Motor neuron (in vitro differentiated cells): Measurements from ENCODE around the gene TAF4. TPM values are rescaled to one million over a fixed set of nuclear protein-coding genes. Genes with fewer than 3 reads are reported as not detected.
"Not testable (repeated sequence)": the region's sequence is repeated elsewhere in the genome, so short reads cannot be mapped to it uniquely, and the experiment has no call there.

ENCODE experiments used
- ATAC-seq, 8 experiments: fragments of 200-7000 bp; cut with Tn5 transposase; replicated peaks in 6 of 8; 2 replicates each; pipeline ENCODE4 v1.8.0; 2021; ENCODE audit warnings: mild to moderate bottlenecking in 8 of 8, moderate library complexity in 8 of 8
- H3K27ac ChIP-seq, 2 donors: fragments of 250-450 bp; sonication (Bioruptor Pico); 2 replicates each; pipeline ENCODE4 v1.9.0; 2021; ENCODE audit warnings: antibody characterized with exemption in 2 of 2, mild to moderate bottlenecking in 2 of 2, moderate library complexity in 1 of 2
- H3K4me1 ChIP-seq, 2 donors: fragments of 250-450 bp; sonication (Bioruptor Pico); replicated peaks in 1 of 2; 2 replicates each; pipeline ENCODE4 v1.6.1; 2021; ENCODE audit warnings: antibody characterized with exemption in 2 of 2, mild to moderate bottlenecking in 2 of 2, moderate library complexity in 1 of 2
- H3K4me3 ChIP-seq, 5 donors: fragments of 250-450 bp; sonication (Bioruptor Pico); 2 replicates each; pipeline ENCODE4 v1.9.0; 2021; ENCODE audit warnings: antibody characterized with exemption in 5 of 5, mild to moderate bottlenecking in 5 of 5, moderate library complexity in 4 of 5
- WGBS, 10 experiments: fragments of 450-650 bp; shearing (Covaris generic); methylation state at CpG; one replicate each; pipeline ENCODE4 v1.0.0; 2022; 5-methylcytosine and 5-hydroxymethylcytosine counted together
- in situ Hi-C, 9 experiments: fragments of 400-800 bp; cut with MboI; loops; one replicate each; pipeline ENCODE4 v1.15.0; 2021; ENCODE audit warnings: low sequenced_read_pairs in 9 of 9, low pct_unique_long_range_greater_than_20kb in 2 of 9; ENCODE audit not compliant: unreplicated experiment in 9 of 9
- total RNA-seq, 8 experiments: library from RNA; unstranded; fragments of 300-600 nt; gene quantifications; 2 replicates each; pipeline versions ENCODE4 v1.2.3 to v1.2.4, GENCODE V29; 2022

TAF4 gene
- total RNA-seq, 8 experiments from 2014 or later, result 3.6 to 15.1 (median 7.1) TPM

GRCh38 chr20:61979701-61980635 is 85.7 kb downstream of the TAF4 start:
- ATAC-seq, result no peak
- Histone ChIP-seq H3K4me3 (no peak overlapping the region), H3K4me1 (peaks cover 17 to 18% of the 10 kb centered on the region in 2 donors), H3K27ac (no peak overlapping the region)
- in situ Hi-C loops, result no loop called here
- 86 to 100% (median 98%) methylated on average over 1 to 17 of the region's 65 CpGs; no CpG with 5 or more reads in 5 of the 10 experiments for WGBS, 10 experiments

GRCh38 chr20:61979090-61979489 is 86.6 kb downstream of the TAF4 start:
- Histone ChIP-seq H3K4me3 (no peak overlapping the region), H3K4me1 (peaks cover 19 to 23% of the 10 kb centered on the region in 2 donors), H3K27ac (no peak overlapping the region)
- ATAC-seq, result no peak
- WGBS, 10 experiments, result 88 to 100% (median 97%) methylated on average over 1 to 4 of the region's 12 CpGs; no CpG with 5 or more reads in 4 of the 10 experiments
- in situ Hi-C loops, result no loop called here

- H3K27ac ChIP-seq, result no peak overlapping the region
- in situ Hi-C loops, result no loop called here
- peaks cover 19 to 23% of the 10 kb centered on the region in 2 donors for H3K4me1 ChIP-seq
- H3K4me3 ChIP-seq, result no peak overlapping the region
- ATAC-seq, result no peak
- 100% methylated on average over 1 of the region's 20 CpGs; no CpG with 5 or more reads in 7 of the 10 experiments for WGBS, 10 experiments
Measured at GRCh38 chr20:61978491-61978890, 87.2 kb downstream of the TAF4 start.

- WGBS, 10 experiments, result 80 to 100% (median 100%) methylated on average over 1 to 2 of the region's 10 CpGs; no CpG with 5 or more reads in 5 of the 10 experiments
- in situ Hi-C loops, result no loop called here
- ATAC-seq, result no peak
- Histone ChIP-seq H3K4me3 (no peak overlapping the region), H3K27ac (no peak overlapping the region), H3K4me1 (peaks cover 19 to 23% of the 10 kb centered on the region in 2 donors)
Measured at GRCh38 chr20:61977419-61977786, 88.3 kb downstream of the TAF4 start.

- peaks cover 19 to 23% of the 10 kb centered on the region in 2 donors for H3K4me1 ChIP-seq
- WGBS, 10 experiments, result 95 to 100% (median 98%) methylated on average over 1 to 9 of the region's 45 CpGs; no CpG with 5 or more reads in 7 of the 10 experiments
- no peak overlapping the region for H3K4me3 ChIP-seq
- peak in 1 of 8 experiments; percentile 54 for ATAC-seq
- in situ Hi-C loops, result no loop called here
- peak overlapping the region; percentile 4 to 74 for H3K27ac ChIP-seq
Measured at GRCh38 chr20:61976644-61977418, 88.8 kb downstream of the TAF4 start.

- in situ Hi-C loops, result no loop called here
- no peak overlapping the region for H3K4me3 ChIP-seq
- peak in 5 of 8 experiments; percentile 31 to 52 (median 49) for ATAC-seq
- WGBS, 10 experiments, result 13 to 93% (median 26%) methylated on average over 4 to 9 of the region's 9 CpGs; no CpG with 5 or more reads in 5 of the 10 experiments
- H3K4me1 ChIP-seq, result peaks cover 19 to 23% of the 10 kb centered on the region in 2 donors
- H3K27ac ChIP-seq, result peak overlapping the region; percentile 4 to 74
Measured at GRCh38 chr20:61976263-61976643, 89.4 kb downstream of the TAF4 start.

- peak in 5 of 8 experiments; percentile 66 to 82 (median 76) for ATAC-seq
- Histone ChIP-seq H3K4me3 (no peak overlapping the region), H3K27ac (peak overlapping the region in 1 of 2 donors; percentile 74), H3K4me1 (peaks cover 19 to 23% of the 10 kb centered on the region in 2 donors)
- in situ Hi-C loops, result no loop called here
- 0 to 87% (median 32%) methylated on average over 2 to 6 of the region's 11 CpGs for WGBS, 10 experiments
Measured at GRCh38 chr20:61975407-61976129, 90.1 kb downstream of the TAF4 start.

- ATAC-seq, result no peak
- Histone ChIP-seq H3K4me1 (peaks cover 19 to 23% of the 10 kb centered on the region in 2 donors), H3K4me3 (no peak overlapping the region), H3K27ac (no peak overlapping the region)
- in situ Hi-C loops, result no loop called here
- 96 to 100% (median 100%) methylated on average over 1 to 8 of the region's 14 CpGs; no CpG with 5 or more reads in 5 of the 10 experiments for WGBS, 10 experiments
Measured at GRCh38 chr20:61974357-61974665, 91.4 kb downstream of the TAF4 start.

- Histone ChIP-seq H3K4me3 (no peak overlapping the region), H3K27ac (no peak overlapping the region), H3K4me1 (peaks cover 19 to 23% of the 10 kb centered on the region in 2 donors)
- ATAC-seq, result no peak
- 73 to 100% (median 100%) methylated on average over 2 to 17 of the region's 25 CpGs; no CpG with 5 or more reads in 2 of the 10 experiments for WGBS, 10 experiments
- in situ Hi-C loops, result no loop called here
Measured at GRCh38 chr20:61973515-61974356, 91.9 kb downstream of the TAF4 start.

- H3K4me3 ChIP-seq, result no peak overlapping the region
- 81 to 97% (median 94%) methylated on average over 6 to 23 of the region's 27 CpGs; no CpG with 5 or more reads in 2 of the 10 experiments for WGBS, 10 experiments
- no peak overlapping the region for H3K27ac ChIP-seq
- ATAC-seq, result no peak
- peaks cover 19 to 23% of the 10 kb centered on the region in 2 donors for H3K4me1 ChIP-seq
- in situ Hi-C loops, result no loop called here
Measured at GRCh38 chr20:61972636-61973508, 92.8 kb downstream of the TAF4 start.

- ATAC-seq, H3K4me3 ChIP-seq, H3K27ac ChIP-seq, in situ Hi-C loops: not testable (repeated sequence)
- H3K4me1 ChIP-seq, result peaks cover 22% of the 10 kb centered on the region in 2 donors
- WGBS, 10 experiments, result 90 to 100% (median 92%) methylated on average over 3 to 5 of the region's 13 CpGs; no CpG with 5 or more reads in 4 of the 10 experiments
Measured at GRCh38 chr20:61971595-61971994, 94.1 kb downstream of the TAF4 start.
